ENCODE measurements around the gene MED14. TPM values are rescaled to one million over a fixed set of nuclear protein-coding genes. Genes with fewer than 3 reads are reported as not detected.

Gene MED14
- total RNA-seq, 1 experiment from 2014 or later = 136 TPM

DNA sequence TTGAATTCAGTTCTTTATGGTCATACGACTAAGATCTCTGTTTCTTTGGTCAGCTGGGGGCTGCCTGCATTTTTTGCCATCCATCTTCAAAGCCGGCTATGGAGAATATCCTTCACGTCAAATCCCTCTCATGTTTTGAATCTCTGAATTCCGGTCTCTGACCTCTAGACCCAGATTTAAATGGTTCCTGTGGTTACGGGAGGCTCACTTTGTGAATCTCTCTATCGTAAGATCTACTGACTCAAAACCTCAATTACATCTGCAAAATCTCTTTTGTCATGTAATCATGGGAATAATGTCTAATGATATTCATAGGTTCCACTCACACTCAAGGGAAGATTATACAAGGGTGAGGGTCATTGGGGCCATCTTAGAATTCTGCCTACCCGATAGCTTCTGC lies 117.8 kb downstream of the MED14 start:
- Histone ChIP-seq H3K9ac (ENCODE audit: extremely low read depth, insufficient read length, low read length) (no peak overlapping the region), H3K27ac (ENCODE audit: insufficient read length, low read depth, low read length) (no peak overlapping the region), H2BK120ac (ENCODE audit: low read depth, low read length, poor library complexity, severe bottlenecking) (no peak overlapping the region), H3K79me2 (ENCODE audit: insufficient read depth, low read length) (no peaks in the 10 kb centered on the region), H2BK20ac (ENCODE audit: low read depth, low read length, poor library complexity, severe bottlenecking) (no peak overlapping the region), H3K4me2 (ENCODE audit: insufficient read depth, insufficient read length, low read length) (no peak overlapping the region), H4K91ac (ENCODE audit: insufficient read length, low read depth, low read length) (no peak overlapping the region), H3K56ac (ENCODE audit: insufficient read length, low read depth, low read length) (no peak overlapping the region), H4K5ac (ENCODE audit: insufficient read length, low read depth, low read length) (no peak overlapping the region), H3K4me1 (ENCODE audit: insufficient read depth, low read length) (no peaks in the 10 kb centered on the region), H2BK12ac (ENCODE audit: insufficient read length, low read depth, low read length) (no peak overlapping the region), H2AFZ (ENCODE audit: low read length) (no peak overlapping the region), H3K4ac (ENCODE audit: low read depth, low read length) (no peak overlapping the region), H2BK15ac (ENCODE audit: low read depth, low read length) (no peak overlapping the region), H3K27me3 (ENCODE audit: insufficient read depth, low read length) (no peaks in the 10 kb centered on the region), H3T11ph (ENCODE audit: low read length) (no peak overlapping the region), H2BK5ac (ENCODE audit: insufficient read length, low read length) (no peak overlapping the region), H3K23me2 (ENCODE audit: insufficient read length, low read depth, low read length, poor library complexity, severe bottlenecking) (no peaks in the 10 kb centered on the region), H4K8ac (replicated peaks; ENCODE audit: insufficient read length, low read depth, low read length) (no peak overlapping the region), H3K79me1 (ENCODE audit: insufficient read depth, low read depth, low read length, poor library complexity, severe bottlenecking) (no peaks in the 10 kb centered on the region), H3K9me3 (ENCODE audit: control insufficient read depth, low read depth, low read length) (no peaks in the 10 kb centered on the region), H3K18ac (ENCODE audit: insufficient read length, low read depth, low read length) (no peak overlapping the region), H4K20me1 (ENCODE audit: control insufficient read depth, insufficient read depth, insufficient read length) (no peaks in the 10 kb centered on the region), H3K14ac (ENCODE audit: insufficient read depth, low read length) (no peak overlapping the region), H3K23ac (ENCODE audit: insufficient read length, low read depth, low read length) (no peak overlapping the region), H2AK5ac (ENCODE audit: insufficient read length, low read length) (no peak overlapping the region)
- Mint-ChIP-seq H3K4me3 (no peak overlapping the region), H3K4me1 (no peaks in the 10 kb centered on the region; a peak in 1 of 4 replicates), H3K36me3 (ENCODE audit: insufficient read depth in 1 of 3, low read depth in 3 of 3) (no peaks in the 10 kb centered on the region; a peak in 1 of 7 replicates), H3K9me3 (peaks cover 46 to 52% of the 10 kb centered on the region in 2 experiments), H3K27ac (no peak overlapping the region), H3K27me3 (ENCODE audit: low read depth) (no peaks in the 10 kb centered on the region; the same call in 1 of the 2 replicates)
- TF ChIP-seq, protein P1, sequence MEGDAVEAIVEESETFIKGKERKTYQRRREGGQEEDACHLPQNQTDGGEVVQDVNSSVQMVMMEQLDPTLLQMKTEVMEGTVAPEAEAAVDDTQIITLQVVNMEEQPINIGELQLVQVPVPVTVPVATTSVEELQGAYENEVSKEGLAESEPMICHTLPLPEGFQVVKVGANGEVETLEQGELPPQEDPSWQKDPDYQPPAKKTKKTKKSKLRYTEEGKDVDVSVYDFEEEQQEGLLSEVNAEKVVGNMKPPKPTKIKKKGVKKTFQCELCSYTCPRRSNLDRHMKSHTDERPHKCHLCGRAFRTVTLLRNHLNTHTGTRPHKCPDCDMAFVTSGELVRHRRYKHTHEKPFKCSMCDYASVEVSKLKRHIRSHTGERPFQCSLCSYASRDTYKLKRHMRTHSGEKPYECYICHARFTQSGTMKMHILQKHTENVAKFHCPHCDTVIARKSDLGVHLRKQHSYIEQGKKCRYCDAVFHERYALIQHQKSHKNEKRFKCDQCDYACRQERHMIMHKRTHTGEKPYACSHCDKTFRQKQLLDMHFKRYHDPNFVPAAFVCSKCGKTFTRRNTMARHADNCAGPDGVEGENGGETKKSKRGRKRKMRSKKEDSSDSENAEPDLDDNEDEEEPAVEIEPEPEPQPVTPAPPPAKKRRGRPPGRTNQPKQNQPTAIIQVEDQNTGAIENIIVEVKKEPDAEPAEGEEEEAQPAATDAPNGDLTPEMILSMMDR (conservative IDR thresholded peaks at IDR 0.05) = no peak
- no peak for DNase-seq
- no CpG with 5 or more reads among the region's 7 CpGs for WGBS (ENCODE audit: extremely low coverage, insufficient read length, low lambda C conversion rate)

All from H9 (cell line).